ENCODE results near the gene APBB2. TPM values are rescaled to one million over a fixed set of nuclear protein-coding genes. Genes with fewer than 3 reads are reported as not detected.

APBB2 gene
- total RNA-seq, 4 donors from 2014 or later: 51.7 to 75.9 (median 71.1) TPM

DNA sequence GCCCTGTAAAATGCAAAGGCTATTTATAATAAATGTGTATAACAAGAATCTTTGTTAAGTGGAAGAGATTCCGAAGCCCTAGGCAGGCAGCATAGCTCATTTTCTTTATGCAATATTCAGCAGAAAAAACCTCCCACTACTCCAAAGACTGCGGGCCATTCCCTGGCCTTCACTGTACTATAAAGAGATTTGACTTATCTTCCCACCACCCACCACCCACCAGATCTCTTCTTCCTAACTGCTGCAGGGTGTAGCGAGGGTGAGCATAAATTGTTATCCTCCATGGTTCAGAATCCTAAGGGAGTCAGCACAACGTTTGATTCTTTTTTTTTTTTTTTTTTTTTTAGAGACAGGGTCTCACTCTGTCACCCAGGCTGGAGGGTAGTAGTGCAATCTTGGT, 349.8 kb downstream of the APBB2 start:
- no peak overlapping the region for H3K4me3 ChIP-seq
- H3K9me3 ChIP-seq: no peaks in the 10 kb centered on the region
- WGBS: 73% methylated on average over 4 of the region's 4 CpGs
- peaks cover 0 to 26% (median 0%) of the 10 kb centered on the region in 4 donors for H3K36me3 ChIP-seq
- no peak overlapping the region for H3K27ac ChIP-seq (replicated peaks in 1 of 4)
- H3K4me1 ChIP-seq: no peaks in the 10 kb centered on the region
- TF ChIP-seq EP300 (IDR thresholded peaks at IDR 0.05) (no peak), CTCF (IDR thresholded peaks at IDR 0.05) (no peak), POLR2A (IDR thresholded peaks at IDR 0.05; ENCODE audit: low read depth) (no peak), POLR2AphosphoS5 (IDR thresholded peaks at IDR 0.05) (no peak)
- DNase-seq (ENCODE audit: extremely low spot score): no peak
- H3K27me3 ChIP-seq: no peaks in the 10 kb centered on the region
- intact Hi-C loops (cut with DNase I): no loop called here

- no peaks in the 10 kb centered on the region for H3K9me3 ChIP-seq
- H3K36me3 ChIP-seq: peaks cover 0 to 8% (median 0%) of the 10 kb centered on the region in 4 donors
- DNase-seq (ENCODE audit: extremely low spot score): no peak
- H3K27me3 ChIP-seq: no peaks in the 10 kb centered on the region
- H3K4me3 ChIP-seq: no peak overlapping the region
- no peak overlapping the region for H3K27ac ChIP-seq (replicated peaks in 1 of 4)
- H3K4me1 ChIP-seq: peaks cover 4 to 19% (median 13%) of the 10 kb centered on the region in 4 donors
- intact Hi-C loops (cut with DNase I): no loop called here
- WGBS: 81% methylated on average over 2 of the region's 2 CpGs
- TF ChIP-seq POLR2AphosphoS5 (IDR thresholded peaks at IDR 0.05) (no peak), EP300 (IDR thresholded peaks at IDR 0.05) (no peak), CTCF (IDR thresholded peaks at IDR 0.05) (no peak), POLR2A (IDR thresholded peaks at IDR 0.05; ENCODE audit: low read depth) (no peak)
Measured at GRCh38 chr4:40858962-40859361, 355.4 kb downstream of the APBB2 start.

DNA sequence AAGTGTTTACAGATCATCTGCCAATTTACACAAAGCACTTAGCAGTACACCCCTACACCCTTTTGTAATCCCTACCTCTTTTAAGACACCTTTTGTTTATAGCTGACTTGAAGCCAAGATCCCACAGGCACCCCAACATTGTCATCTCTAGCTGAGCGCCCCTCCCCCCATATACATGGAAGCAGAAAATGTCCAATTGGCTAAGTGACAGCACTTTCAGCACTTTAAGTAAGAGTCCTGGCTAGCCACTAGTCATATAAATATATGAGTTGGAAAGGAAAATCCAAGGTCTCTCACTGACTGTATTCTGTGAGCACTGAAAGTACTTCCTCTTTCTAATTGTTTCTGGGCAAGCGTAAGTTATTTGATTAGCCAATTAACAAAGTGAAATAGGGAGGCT, 356.4 kb downstream of the APBB2 start:
- TF ChIP-seq POLR2A (IDR thresholded peaks at IDR 0.05; ENCODE audit: low read depth) (no peak), CTCF (IDR thresholded peaks at IDR 0.05) (no peak), EP300 (IDR thresholded peaks at IDR 0.05) (no peak), POLR2AphosphoS5 (IDR thresholded peaks at IDR 0.05) (no peak)
- no peak for DNase-seq (ENCODE audit: extremely low spot score)
- WGBS: 64% methylated on average over 2 of the region's 2 CpGs
- Histone ChIP-seq H3K9me3 (no peaks in the 10 kb centered on the region), H3K27me3 (no peaks in the 10 kb centered on the region), H3K4me3 (no peak overlapping the region), H3K4me1 (peaks cover 4 to 19% (median 13%) of the 10 kb centered on the region in 4 donors), H3K36me3 (peaks cover 0 to 8% (median 1%) of the 10 kb centered on the region in 4 donors), H3K27ac (replicated peaks in 1 of 4) (no peak overlapping the region)
- intact Hi-C loops (cut with DNase I): no loop called here

- Histone ChIP-seq H3K36me3 (peaks cover 0 to 8% (median 2%) of the 10 kb centered on the region in 4 donors), H3K4me1 (peaks cover 4 to 19% (median 13%) of the 10 kb centered on the region in 4 donors), H3K27me3 (no peaks in the 10 kb centered on the region), H3K27ac (replicated peaks in 1 of 4) (no peak overlapping the region), H3K4me3 (peak overlapping the region; percentile 36 to 58 (median 44)), H3K9me3 (no peaks in the 10 kb centered on the region)
- TF ChIP-seq POLR2A (IDR thresholded peaks at IDR 0.05; ENCODE audit: low read depth) (no peak), CTCF (IDR thresholded peaks at IDR 0.05) (no peak), POLR2AphosphoS5 (IDR thresholded peaks at IDR 0.05) (no peak), EP300 (IDR thresholded peaks at IDR 0.05) (no peak)
- whole genome bisulfite sequencing: 13% methylated on average over 5 of the region's 51 CpGs
- DNase-seq (ENCODE audit: extremely low spot score): no peak
- intact Hi-C loops (cut with DNase I): no loop called here
Measured at GRCh38 chr4:40856840-40857362, 357.4 kb downstream of the APBB2 start.

Measured in esophagus muscularis mucosa (tissue), 4 donors.